HG02840 (cell line): Measurements from ENCODE around the gene MYL4.
"Not testable (repeated sequence)": the region's sequence is repeated elsewhere in the genome, so short reads cannot be mapped to it uniquely, and the experiment has no call there.

Experiments used
- ATAC-seq: cut with Tn5 transposase; IDR thresholded peaks from one replicate; pipeline ENCODE4 v1.9.1; 2021; ENCODE audit warnings: mild to moderate bottlenecking, moderate library complexity, moderate number of reproducible peaks; ENCODE audit not compliant: unreplicated experiment, low FRiP score

MYL4 gene

GRCh38 chr17:47190770-47191169 lies 18.4 kb upstream of the MYL4 start:
- ATAC-seq, result no peak

GRCh38 chr17:47192554-47192953 lies 16.6 kb upstream of the MYL4 start:
- no peak for ATAC-seq

- ATAC-seq, result no peak
Measured at GRCh38 chr17:47193931-47194511, 15.1 kb upstream of the MYL4 start.

- no peak for ATAC-seq
Measured at GRCh38 chr17:47197821-47198220, 11.3 kb upstream of the MYL4 start.

GRCh38 chr17:47199627-47200324 lies 9.4 kb upstream of the MYL4 start:
- no peak for ATAC-seq

- no peak for ATAC-seq
Measured at GRCh38 chr17:47200325-47200664, 8.9 kb upstream of the MYL4 start.

- ATAC-seq, result no peak
Measured at GRCh38 chr17:47201166-47201565, 8.0 kb upstream of the MYL4 start.

- ATAC-seq, result no peak
Measured at GRCh38 chr17:47203984-47204721, 5.0 kb upstream of the MYL4 start.

- peak; percentile 43 for ATAC-seq
Measured at GRCh38 chr17:47204722-47205418, 4.3 kb upstream of the MYL4 start.

GRCh38 chr17:47205419-47205963 lies 3.7 kb upstream of the MYL4 start:
- peak; percentile 49 for ATAC-seq

GRCh38 chr17:47207143-47208067 lies 1.7 kb upstream of the MYL4 start:
- no peak for ATAC-seq

GRCh38 chr17:47209499-47209898 lies 351 bp downstream of the MYL4 start:
- ATAC-seq, result no peak

GRCh38 chr17:47210105-47210504 lies 957 bp downstream of the MYL4 start:
- ATAC-seq, result no peak

GRCh38 chr17:47210779-47211178 lies 1.6 kb downstream of the MYL4 start:
- no peak for ATAC-seq

- no peak for ATAC-seq
Measured at GRCh38 chr17:47212458-47212857, 3.3 kb downstream of the MYL4 start.

- no peak for ATAC-seq
Measured at GRCh38 chr17:47213540-47213939, 4.4 kb downstream of the MYL4 start.

- ATAC-seq, result no peak
Measured at GRCh38 chr17:47214931-47215330, 5.8 kb downstream of the MYL4 start.

GRCh38 chr17:47216821-47217220 lies 7.7 kb downstream of the MYL4 start:
- not testable (repeated sequence) for ATAC-seq

- not testable (repeated sequence) for ATAC-seq
Measured at GRCh38 chr17:47217279-47217678, 8.1 kb downstream of the MYL4 start.

- ATAC-seq, result no peak
Measured at GRCh38 chr17:47218896-47219430, 9.8 kb downstream of the MYL4 start.
